ENCODE results near the gene CASP9. TPM values are rescaled to one million over a fixed set of nuclear protein-coding genes. Genes with fewer than 3 reads are reported as not detected.
"Not testable (repeated sequence)": the region's sequence is repeated elsewhere in the genome, so short reads cannot be mapped to it uniquely, and the experiment has no call there.

CASP9 gene
- total RNA-seq, 1 donor from 2014 or later, result 3.2 TPM

GRCh38 chr1:15500184-15501178, 23.5 kb downstream of the CASP9 start:
- DNase-seq (ENCODE audit: low read depth in 2 of 2), result no peak

- peak in 1 of 2 donors; percentile 66 for DNase-seq (ENCODE audit: low read depth in 2 of 2)
Observed at GRCh38 chr1:15493869-15494390, 30.1 kb downstream of the CASP9 start.

- no peak for DNase-seq (ENCODE audit: low read depth in 2 of 2)
Observed at GRCh38 chr1:15492596-15492995, 31.4 kb downstream of the CASP9 start.

- DNase-seq (ENCODE audit: low read depth in 2 of 2), result peak in 1 of 2 donors; percentile 41
Observed at GRCh38 chr1:15491010-15491409, 33.0 kb downstream of the CASP9 start.

GRCh38 chr1:15489052-15489736, 34.8 kb downstream of the CASP9 start:
- DNase-seq (ENCODE audit: low read depth in 2 of 2), result no peak

- no peak for DNase-seq (ENCODE audit: low read depth in 2 of 2)
Observed at GRCh38 chr1:15488371-15488770, 35.6 kb downstream of the CASP9 start.

GRCh38 chr1:15486844-15487610, 37.0 kb downstream of the CASP9 start:
- not testable (repeated sequence) for DNase-seq (ENCODE audit: low read depth in 2 of 2)

- DNase-seq (ENCODE audit: low read depth in 2 of 2), result no peak
Observed at GRCh38 chr1:15485636-15486035, 38.4 kb downstream of the CASP9 start.

- DNase-seq (ENCODE audit: low read depth in 2 of 2), result not testable (repeated sequence)
Observed at GRCh38 chr1:15484443-15484842, 39.6 kb downstream of the CASP9 start.

- no peak for DNase-seq (ENCODE audit: low read depth in 2 of 2)
Observed at GRCh38 chr1:15483971-15484370, 40.0 kb downstream of the CASP9 start.

GRCh38 chr1:15482983-15483543, 41.0 kb downstream of the CASP9 start:
- DNase-seq (ENCODE audit: low read depth in 2 of 2), result not testable (repeated sequence)

- DNase-seq (ENCODE audit: low read depth in 2 of 2), result not testable (repeated sequence)
Observed at GRCh38 chr1:15482455-15482854, 41.6 kb downstream of the CASP9 start.

- no peak for DNase-seq (ENCODE audit: low read depth in 2 of 2)
Observed at GRCh38 chr1:15479654-15480347, 44.2 kb downstream of the CASP9 start.

- no peak for DNase-seq (ENCODE audit: low read depth in 2 of 2)
Observed at GRCh38 chr1:15477646-15478212, 46.3 kb downstream of the CASP9 start.

GRCh38 chr1:15476927-15477326, 47.1 kb downstream of the CASP9 start:
- no peak for DNase-seq (ENCODE audit: low read depth in 2 of 2)

GRCh38 chr1:15475752-15476314, 48.2 kb downstream of the CASP9 start, which contains the start of gene CELA2B:
Gene CELA2B, plus strand, starts transcription at chr1:15476104. Its CDS starts 22 bp downstream, at chr1:15476126.
- DNase-seq (ENCODE audit: low read depth in 2 of 2), result no peak

GRCh38 chr1:15472587-15472986, 51.4 kb downstream of the CASP9 start:
- DNase-seq (ENCODE audit: low read depth in 2 of 2), result no peak

GRCh38 chr1:15471723-15472122, 52.3 kb downstream of the CASP9 start:
- DNase-seq (ENCODE audit: low read depth in 2 of 2), result not testable (repeated sequence)

- DNase-seq (ENCODE audit: low read depth in 2 of 2), result not testable (repeated sequence)
Observed at GRCh38 chr1:15471067-15471466, 52.9 kb downstream of the CASP9 start.

Data from dermis microvascular lymphatic vessel endothelial cell (primary cell).